Endodermal cell (in vitro differentiated cells): ENCODE measurements around the gene PRLHR. TPM values are rescaled to one million over a fixed set of nuclear protein-coding genes. Genes with fewer than 3 reads are reported as not detected.

Experiments
- DNase-seq: peaks from one replicate; pipeline ENCODE4 v3.0.0-alpha.2; 2017
- H3K27ac ChIP-seq: 2 replicates; pipeline ENCODE4 v1.5.1; 2013; ENCODE audit warnings: mild to moderate bottlenecking, low read depth, low read length, moderate library complexity
- H3K27me3 ChIP-seq: 2 replicates; pipeline ENCODE4 v1.6.1; 2013; ENCODE audit warnings: mild to moderate bottlenecking, low read length, moderate library complexity; ENCODE audit not compliant: insufficient read depth, control insufficient read depth, poor library complexity, severe bottlenecking
- H3K36me3 ChIP-seq: 2 replicates; pipeline ENCODE4 v1.7.0; 2013; ENCODE audit warnings: mild to moderate bottlenecking, low read length, moderate library complexity; ENCODE audit not compliant: control insufficient read depth, insufficient read depth
- H3K4me1 ChIP-seq: one replicate; pipeline ENCODE4 v1.7.0; 2013; ENCODE audit warnings: low read length; ENCODE audit not compliant: control insufficient read depth, insufficient read depth
- H3K4me3 ChIP-seq: 2 replicates; pipeline ENCODE4 v1.5.1; 2013; ENCODE audit warnings: mild to moderate bottlenecking, low read length, moderate library complexity
- H3K9ac ChIP-seq: 2 replicates; pipeline ENCODE4 v1.6.1; 2013; ENCODE audit warnings: mild to moderate bottlenecking, low read length, moderate library complexity; ENCODE audit not compliant: poor library complexity, severe bottlenecking; ENCODE audit errors: extremely low read depth
- H3K9me3 ChIP-seq: 2 replicates; pipeline ENCODE4 v1.6.1; 2013; ENCODE audit warnings: mild to moderate bottlenecking, low read length, moderate library complexity; ENCODE audit not compliant: control insufficient read depth
- H3K27ac Mint-ChIP-seq: 2 replicates; pipeline ENCODE4 v1.8.0; 2020; ENCODE audit warnings: mixed read lengths
- H3K27me3 Mint-ChIP-seq: 2 replicates; pipeline ENCODE4 v1.8.0; 2021; ENCODE audit warnings: mild to moderate bottlenecking, mixed read lengths; ENCODE audit not compliant: insufficient read depth
- H3K36me3 Mint-ChIP-seq: 2 replicates; pipeline ENCODE4 v1.8.0; 2020; ENCODE audit warnings: low read depth, mixed read lengths
- H3K4me1 Mint-ChIP-seq: 2 replicates; pipeline ENCODE4 v1.8.0; 2020; ENCODE audit warnings: mixed read lengths
- H3K4me3 Mint-ChIP-seq: 2 replicates; pipeline ENCODE4 v1.8.0; 2020; ENCODE audit warnings: mild to moderate bottlenecking, moderate library complexity, mixed read lengths
- H3K9me3 Mint-ChIP-seq: 2 replicates; pipeline ENCODE4 v1.8.0; 2020; ENCODE audit warnings: mild to moderate bottlenecking, mixed read lengths
- CTCF ChIP-seq: fragments of 200-600 bp; sonication (generic); conservative IDR thresholded peaks from 2 replicates; pipeline ENCODE4 v1.5.0; 2021; ENCODE audit warnings: antibody characterized with exemption, mild to moderate bottlenecking
- WGBS, 2 experiments: methylation state at CpG; one replicate each; pipeline versions ENCODE4 v1.1.5 to v1.1.7; 2013; ENCODE audit warnings: missing lambda C conversion rate in 2 of 2, mixed read lengths in 1 of 2; ENCODE audit not compliant: insufficient coverage in 1 of 2, insufficient read length in 1 of 2; 5-methylcytosine and 5-hydroxymethylcytosine counted together
- total RNA-seq, 2 donors: library from RNA; stranded (reverse); fragmentation: NEBNext Ultra II Directional in 1 of 2; extraction: Animal tissue kit (Norgen Biotek cat#: 25700) in 1 of 2; gene quantifications; 2 replicates in 1 of 2; 3 replicates in 1 of 2; pipeline ENCODE4 v1.2.1, GENCODE V29; 2021

The PRLHR gene
- total RNA-seq, 2 donors from 2014 or later, result not detected

- Histone ChIP-seq H3K4me1 (no peaks in the 10 kb centered on the region), H3K9me3 (no peaks in the 10 kb centered on the region), H3K4me3 (no peak overlapping the region), H3K27me3 (peaks cover 79% of the 10 kb centered on the region), H3K27ac (no peak overlapping the region), H3K9ac (no peak overlapping the region), H3K36me3 (no peaks in the 10 kb centered on the region)
- no peak for DNase-seq
- Mint-ChIP-seq H3K9me3 (peaks cover 3% of the 10 kb centered on the region), H3K27me3 (peaks cover 92% of the 10 kb centered on the region), H3K4me1 (peaks cover 8% of the 10 kb centered on the region), H3K4me3 (no peak overlapping the region), H3K36me3 (no peaks in the 10 kb centered on the region), H3K27ac (no peak overlapping the region)
- TF ChIP-seq CTCF, result no peak
- 86 to 90% methylated on average over 1 to 2 of the region's 2 CpGs for WGBS, 2 experiments
Observed at GRCh38 chr10:118590334-118590733, 5.1 kb downstream of the PRLHR start.

GRCh38 chr10:118587881-118588651 is 7.4 kb downstream of the PRLHR start:
- H3K36me3 Mint-ChIP-seq, result no peaks in the 10 kb centered on the region
- no peak for TF ChIP-seq CTCF
- H3K4me1 ChIP-seq, result no peaks in the 10 kb centered on the region
- DNase-seq, result no peak
- no peak overlapping the region for H3K27ac Mint-ChIP-seq
- 81 to 88% methylated on average over 14 to 15 of the region's 16 CpGs for WGBS, 2 experiments
- H3K27ac ChIP-seq, result no peak overlapping the region
- H3K9me3 ChIP-seq, result no peaks in the 10 kb centered on the region
- no peak overlapping the region for H3K9ac ChIP-seq
- H3K4me3 Mint-ChIP-seq, result no peak overlapping the region
- peaks cover 56% of the 10 kb centered on the region for H3K27me3 ChIP-seq
- H3K4me1 Mint-ChIP-seq, result peaks cover 8% of the 10 kb centered on the region
- peaks cover 78% of the 10 kb centered on the region for H3K27me3 Mint-ChIP-seq
- H3K9me3 Mint-ChIP-seq, result peaks cover 4% of the 10 kb centered on the region
- H3K4me3 ChIP-seq, result no peak overlapping the region
- H3K36me3 ChIP-seq, result no peaks in the 10 kb centered on the region

- Histone ChIP-seq H3K27ac (no peak overlapping the region), H3K9ac (no peak overlapping the region), H3K27me3 (peaks cover 44% of the 10 kb centered on the region), H3K4me3 (no peak overlapping the region), H3K36me3 (no peaks in the 10 kb centered on the region), H3K4me1 (no peaks in the 10 kb centered on the region), H3K9me3 (no peaks in the 10 kb centered on the region)
- Mint-ChIP-seq H3K36me3 (no peaks in the 10 kb centered on the region), H3K9me3 (peaks cover 4% of the 10 kb centered on the region), H3K4me1 (peaks cover 3% of the 10 kb centered on the region), H3K27ac (no peak overlapping the region), H3K27me3 (peaks cover 66% of the 10 kb centered on the region), H3K4me3 (no peak overlapping the region)
- TF ChIP-seq CTCF, result no peak
- no peak for DNase-seq
Observed at GRCh38 chr10:118586911-118587310, 8.5 kb downstream of the PRLHR start.
